ENCODE data around the gene XXYLT1.

GRCh38 chr3:195209083-195209846 lies 61.7 kb downstream of the XXYLT1 start:
- TF ChIP-seq EP300 (IDR thresholded peaks at IDR 0.05) (no peak), CTCF (IDR thresholded peaks at IDR 0.05) (no peak)
